ENCODE results near the gene LAG3.

Gene LAG3

DNA sequence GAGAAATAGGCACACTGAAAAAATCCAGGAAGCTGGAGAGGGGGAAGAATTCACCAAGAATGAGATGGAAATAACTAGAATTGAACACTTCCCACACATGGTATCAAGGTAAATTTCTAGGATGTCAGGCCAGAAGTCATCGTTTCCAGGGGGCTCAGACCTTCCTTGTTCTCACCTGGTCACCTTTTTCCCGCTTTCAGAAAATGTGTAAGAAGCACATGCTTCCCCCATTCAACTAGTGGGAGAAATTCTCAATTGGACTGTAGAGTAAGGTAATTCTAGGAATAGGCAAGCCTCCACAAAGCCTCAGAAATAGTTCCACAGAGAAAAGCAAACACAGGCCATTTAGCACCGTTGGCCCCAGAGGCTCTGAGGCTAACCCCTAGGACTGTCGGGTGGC is 8.9 kb upstream of the LAG3 start:
- Histone ChIP-seq H3K4me3 (ENCODE audit: low read length) (no peak overlapping the region), H3K27me3 (ENCODE audit: insufficient read depth, low read length) (no peaks in the 10 kb centered on the region), H2AFZ (ENCODE audit: low read depth, low read length) (no peak overlapping the region), H3K36me3 (ENCODE audit: insufficient read depth, low read length) (no peaks in the 10 kb centered on the region), H3K4me1 (ENCODE audit: insufficient read depth, low read length) (peaks cover 29% of the 10 kb centered on the region), H3K9me3 (ENCODE audit: low read length) (no peaks in the 10 kb centered on the region)

DNA sequence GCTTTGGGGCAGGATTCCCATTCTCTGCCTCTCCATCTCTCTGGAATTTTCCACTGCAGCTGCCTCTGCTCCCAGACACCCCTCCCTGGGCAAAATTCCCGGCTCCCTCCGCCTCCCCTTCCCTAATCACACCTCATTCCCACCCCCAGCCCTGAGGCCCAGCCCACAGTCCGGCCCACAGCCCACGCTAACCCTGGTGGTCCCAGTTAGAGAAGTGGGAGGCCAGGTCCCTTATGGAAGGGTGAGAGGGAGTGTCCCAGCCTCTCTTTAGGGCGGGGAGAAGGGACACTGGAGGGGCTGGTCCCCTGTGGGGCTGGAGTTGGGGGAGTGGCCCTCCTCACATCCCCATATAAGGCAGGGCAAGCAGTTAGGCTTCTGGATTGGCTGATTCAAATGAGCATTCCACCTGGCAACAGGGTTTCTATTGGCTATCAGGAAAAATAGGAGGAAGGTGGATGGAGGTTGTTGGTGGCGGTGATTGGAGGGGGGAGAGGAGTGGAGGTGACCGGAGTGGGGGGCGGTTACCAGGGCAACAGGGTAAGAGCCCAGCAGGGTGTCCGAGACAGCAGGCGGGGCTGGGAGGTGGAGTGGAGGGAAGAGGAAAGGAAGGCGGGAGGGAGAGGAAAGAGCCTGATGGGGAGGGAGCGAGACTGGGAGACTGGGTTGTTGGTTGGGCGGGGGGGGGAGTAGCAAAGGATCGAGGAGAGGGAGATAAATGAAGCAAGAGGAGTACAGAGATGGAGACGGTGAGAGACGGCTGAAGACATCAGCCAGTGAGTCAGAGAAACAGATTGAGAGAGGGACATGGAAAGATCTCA is 8.1 kb upstream of the LAG3 start:
- H3K9me3 ChIP-seq (ENCODE audit: low read length) = no peaks in the 10 kb centered on the region
- peaks cover 35% of the 10 kb centered on the region for H3K4me1 ChIP-seq (ENCODE audit: insufficient read depth, low read length)
- peaks cover 1% of the 10 kb centered on the region for H3K36me3 ChIP-seq (ENCODE audit: insufficient read depth, low read length)
- no peak overlapping the region for H2AFZ ChIP-seq (ENCODE audit: low read depth, low read length)
- peak overlapping the region; percentile 61 for H3K4me3 ChIP-seq (ENCODE audit: low read length)
- H3K27me3 ChIP-seq (ENCODE audit: insufficient read depth, low read length) = no peaks in the 10 kb centered on the region

DNA sequence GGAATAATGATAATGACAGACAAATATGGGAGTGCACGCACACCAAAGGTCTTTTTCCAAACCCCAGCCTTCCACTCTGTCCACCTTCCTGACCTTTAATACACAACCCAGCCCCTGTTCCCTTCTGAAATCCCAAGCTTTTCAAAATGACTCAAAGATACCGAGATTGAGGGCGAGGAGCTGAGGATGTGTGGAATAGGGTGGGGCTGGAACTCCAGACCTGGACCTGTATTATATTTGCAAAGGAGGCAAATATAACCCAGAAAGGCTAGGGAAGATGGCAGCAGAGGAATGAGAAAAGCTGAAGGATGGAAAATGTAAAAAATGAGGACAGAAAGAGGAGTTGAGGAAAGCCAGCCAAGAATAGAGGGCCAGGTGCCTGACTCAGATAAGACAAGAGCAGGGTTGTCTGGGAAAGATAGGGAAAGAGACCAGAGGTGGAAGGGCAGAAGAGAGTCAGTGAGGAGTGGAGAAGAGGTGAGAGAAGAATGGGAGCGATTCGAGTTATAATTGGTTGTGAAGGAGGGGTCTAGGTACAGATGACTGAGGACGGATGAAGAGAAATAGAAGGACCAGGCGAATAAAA is 7.2 kb upstream of the LAG3 start:
- Histone ChIP-seq H2AFZ (ENCODE audit: low read depth, low read length) (no peak overlapping the region), H3K4me3 (ENCODE audit: low read length) (peak overlapping the region; percentile 61), H3K4me1 (ENCODE audit: insufficient read depth, low read length) (peaks cover 44% of the 10 kb centered on the region), H3K9me3 (ENCODE audit: low read length) (no peaks in the 10 kb centered on the region), H3K36me3 (ENCODE audit: insufficient read depth, low read length) (peaks cover 10% of the 10 kb centered on the region), H3K27me3 (ENCODE audit: insufficient read depth, low read length) (no peaks in the 10 kb centered on the region)

DNA sequence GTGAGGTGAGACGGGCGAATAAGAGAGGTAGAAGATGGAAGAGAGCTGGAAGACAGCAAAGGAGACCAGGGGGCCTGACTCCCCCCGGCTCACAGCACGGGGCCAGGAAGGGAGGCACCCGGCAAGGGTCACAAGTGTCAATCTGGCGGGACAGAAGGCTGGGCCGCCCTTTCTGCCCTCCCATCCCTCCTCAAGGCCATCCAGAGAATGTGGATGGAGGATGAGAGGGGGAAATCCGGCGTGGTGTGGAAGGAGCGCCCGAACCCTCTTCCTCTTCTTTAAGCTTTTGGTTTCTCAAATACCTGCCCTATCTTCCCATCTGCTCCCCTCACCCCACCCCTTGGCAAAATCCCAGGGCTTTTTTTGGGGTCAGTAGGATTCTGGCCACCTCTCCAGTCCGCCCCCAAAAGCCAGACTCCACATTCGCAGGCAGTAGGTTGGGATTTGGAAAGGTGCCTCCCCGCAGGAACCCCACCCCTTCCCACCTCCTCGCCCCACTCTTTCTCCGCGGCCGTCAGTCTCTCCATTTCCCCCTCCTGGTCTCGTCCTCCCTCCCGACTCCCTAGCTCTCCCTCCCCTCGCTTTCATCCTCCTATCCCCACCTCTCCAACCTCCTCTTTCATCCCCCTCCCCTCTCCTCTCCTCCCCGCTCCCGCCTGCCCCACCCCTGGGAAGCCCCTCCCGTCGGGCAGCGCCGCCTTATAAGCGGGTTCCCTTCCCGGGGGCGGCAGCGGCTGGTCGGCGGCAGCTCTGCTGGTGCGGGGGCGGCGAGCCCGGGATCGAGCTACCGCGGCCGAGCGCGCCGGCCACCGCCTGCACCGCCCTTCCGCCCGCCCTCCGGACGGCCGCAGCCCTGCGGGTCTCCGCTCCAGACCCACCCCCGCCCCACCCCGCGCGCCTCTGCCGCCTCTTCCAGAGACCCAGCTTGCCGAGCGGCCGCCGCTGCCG is 6.4 kb upstream of the LAG3 start, which contains the start of gene PTMS:
Gene PTMS, plus strand, starts transcription at position 730 of the 948 bp plus-strand sequence. CDS start 343 bp downstream, outside the sequence.
- Histone ChIP-seq H2AFZ (ENCODE audit: low read depth, low read length) (no peak within 1 kb of the TSS), H3K9me3 (ENCODE audit: low read length) (no peaks in the 10 kb centered on the region), H3K4me3 (ENCODE audit: low read length) (peak within 1 kb of the TSS; percentile 61), H3K4me1 (ENCODE audit: insufficient read depth, low read length) (peaks cover 52% of the 10 kb centered on the region), H3K27me3 (ENCODE audit: insufficient read depth, low read length) (no peaks in the 10 kb centered on the region), H3K36me3 (ENCODE audit: insufficient read depth, low read length) (peaks cover 16% of the 10 kb centered on the region)

DNA sequence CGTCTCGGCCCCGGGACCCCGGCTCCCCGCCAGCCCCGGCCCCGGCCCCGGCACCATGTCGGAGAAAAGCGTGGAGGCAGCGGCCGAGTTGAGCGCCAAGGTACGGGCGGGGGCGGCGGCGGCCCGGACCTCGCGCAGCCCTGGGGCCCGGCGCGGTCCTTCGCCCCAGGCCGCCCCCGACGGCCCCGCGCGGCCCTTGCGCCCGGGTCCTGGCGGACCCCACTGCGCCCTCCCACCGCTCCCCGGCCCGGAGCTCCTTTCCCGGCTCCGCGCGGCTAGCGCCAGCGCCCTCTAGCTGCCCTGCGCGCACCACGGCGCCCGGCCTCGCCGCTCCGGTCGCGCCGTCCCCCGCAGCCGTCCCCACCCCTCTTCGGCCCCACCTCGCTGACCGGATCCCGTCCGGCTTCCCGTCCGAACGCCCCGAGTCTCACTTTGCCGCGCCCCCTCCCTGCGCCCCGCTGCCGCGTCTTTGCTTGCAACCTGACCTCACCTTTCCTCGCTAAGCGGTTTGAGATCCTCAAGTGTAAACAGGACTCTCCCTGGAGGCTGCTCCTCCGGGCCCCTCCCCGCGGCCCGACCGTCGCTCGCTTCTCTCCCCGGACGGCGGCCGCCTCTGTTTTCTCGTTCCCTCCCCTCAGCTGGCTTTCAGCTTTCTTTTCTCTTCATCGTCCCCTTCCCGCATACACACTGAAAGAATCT is 5.5 kb upstream of the LAG3 start:
- no peaks in the 10 kb centered on the region for H3K27me3 ChIP-seq (ENCODE audit: insufficient read depth, low read length)
- H3K4me3 ChIP-seq (ENCODE audit: low read length) = peak overlapping the region; percentile 61
- H2AFZ ChIP-seq (ENCODE audit: low read depth, low read length) = no peak overlapping the region
- peaks cover 25% of the 10 kb centered on the region for H3K36me3 ChIP-seq (ENCODE audit: insufficient read depth, low read length)
- H3K4me1 ChIP-seq (ENCODE audit: insufficient read depth, low read length) = peaks cover 57% of the 10 kb centered on the region
- H3K9me3 ChIP-seq (ENCODE audit: low read length) = no peaks in the 10 kb centered on the region

DNA sequence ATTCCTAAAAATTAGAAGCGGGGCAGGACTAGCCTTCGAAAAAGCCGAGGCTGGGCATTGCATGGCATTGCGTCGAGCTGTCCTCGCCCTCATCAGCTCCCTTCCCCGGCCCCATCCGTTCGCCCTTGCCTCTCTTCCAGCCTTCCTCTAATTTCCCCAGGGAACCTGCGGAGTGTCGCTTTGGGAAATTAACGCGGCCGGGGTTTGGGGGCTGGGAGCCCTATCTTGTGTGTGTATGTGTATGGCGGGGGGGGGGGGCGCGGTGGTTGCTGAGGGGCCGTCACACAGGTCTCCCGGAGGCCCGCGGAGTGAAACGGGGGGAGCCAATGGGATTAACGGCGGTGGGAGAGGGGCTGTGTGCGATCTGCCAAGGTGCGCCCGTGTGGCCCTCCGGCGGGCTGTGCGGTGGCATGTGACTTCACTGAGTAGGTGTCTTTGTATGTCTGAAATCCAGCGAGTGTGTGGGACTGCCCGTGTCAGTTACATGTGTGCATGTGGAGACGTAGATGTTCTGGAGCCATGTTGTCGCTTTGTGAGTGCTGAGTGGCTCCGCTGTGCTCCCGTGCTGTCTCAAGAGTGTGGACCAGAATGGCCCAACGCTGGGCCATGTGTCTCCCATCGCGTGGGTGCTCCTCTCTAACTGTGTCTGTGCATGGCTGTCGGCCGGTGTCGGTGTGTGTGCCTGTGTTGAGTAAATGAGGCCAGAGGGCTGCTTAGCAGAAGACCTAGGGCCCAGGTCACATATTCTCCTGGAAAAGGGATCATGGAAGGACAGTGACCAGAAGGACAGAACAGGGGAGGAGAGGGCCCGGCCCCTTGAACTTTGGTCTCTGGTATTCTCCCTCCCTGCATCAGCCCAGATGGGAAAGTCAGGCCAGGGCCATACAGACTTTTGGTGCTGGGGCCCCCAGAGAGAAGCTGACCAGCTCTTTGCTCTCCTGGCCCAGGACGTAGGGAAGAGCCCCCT is 4.7 kb upstream of the LAG3 start:
- Histone ChIP-seq H3K4me3 (ENCODE audit: low read length) (peak overlapping the region; percentile 61), H2AFZ (ENCODE audit: low read depth, low read length) (no peak overlapping the region), H3K27me3 (ENCODE audit: insufficient read depth, low read length) (no peaks in the 10 kb centered on the region), H3K9me3 (ENCODE audit: low read length) (no peaks in the 10 kb centered on the region), H3K4me1 (ENCODE audit: insufficient read depth, low read length) (peaks cover 57% of the 10 kb centered on the region), H3K36me3 (ENCODE audit: insufficient read depth, low read length) (peaks cover 26% of the 10 kb centered on the region)

DNA sequence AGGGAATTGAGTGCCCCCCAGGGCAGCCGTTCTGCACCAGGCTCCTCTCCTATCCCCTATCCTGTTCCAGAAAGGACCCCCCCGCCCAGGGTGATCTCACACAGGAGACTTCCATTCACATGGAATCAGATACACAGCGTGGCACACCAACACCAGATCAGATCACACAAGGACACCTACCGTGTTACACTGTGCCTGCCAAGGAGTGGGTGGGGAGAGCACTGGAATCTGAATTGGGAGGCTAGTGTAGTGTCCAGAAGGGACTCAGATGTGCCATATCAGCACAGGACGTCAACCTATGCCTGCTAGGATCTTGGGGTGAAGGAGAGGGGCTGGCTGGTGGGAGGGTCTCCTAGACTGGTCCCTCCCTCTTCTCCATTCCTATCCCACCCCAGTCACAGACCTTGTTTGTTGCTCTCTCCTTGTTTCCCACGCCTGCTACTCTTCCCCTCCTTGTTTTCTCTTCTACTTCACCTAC is 3.8 kb upstream of the LAG3 start:
- H3K36me3 ChIP-seq (ENCODE audit: insufficient read depth, low read length) = peaks cover 26% of the 10 kb centered on the region
- H3K4me1 ChIP-seq (ENCODE audit: insufficient read depth, low read length) = peaks cover 54% of the 10 kb centered on the region

DNA sequence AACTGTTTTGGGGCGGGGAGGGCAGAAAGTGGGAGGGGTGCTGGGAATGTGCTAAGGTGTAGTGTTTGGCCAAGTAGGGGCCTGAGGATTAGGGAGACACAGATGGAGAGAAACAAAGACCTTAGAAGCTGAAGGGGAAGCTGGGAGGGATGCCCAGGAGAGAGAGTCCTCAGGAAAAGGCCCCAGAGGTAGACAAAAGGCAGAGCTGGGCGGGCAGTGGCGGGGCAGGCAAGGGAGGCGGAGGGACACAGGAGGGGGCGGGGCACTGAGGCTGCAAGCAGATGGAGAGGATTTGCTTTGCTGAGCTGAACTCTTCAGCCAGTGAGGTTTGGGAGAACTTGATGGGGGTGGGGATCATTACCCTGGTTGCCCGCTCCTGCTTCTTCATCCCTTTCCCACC is 3.3 kb upstream of the LAG3 start:
- H2AFZ ChIP-seq (ENCODE audit: low read depth, low read length) = no peak overlapping the region
- H3K27me3 ChIP-seq (ENCODE audit: insufficient read depth, low read length) = no peaks in the 10 kb centered on the region
- H3K9me3 ChIP-seq (ENCODE audit: low read length) = no peaks in the 10 kb centered on the region
- peak overlapping the region; percentile 61 for H3K4me3 ChIP-seq (ENCODE audit: low read length)
- H3K4me1 ChIP-seq (ENCODE audit: insufficient read depth, low read length) = peaks cover 49% of the 10 kb centered on the region
- peaks cover 26% of the 10 kb centered on the region for H3K36me3 ChIP-seq (ENCODE audit: insufficient read depth, low read length)

More for the DNA sequence above, 3.8 kb upstream of the LAG3 start:
- no peaks in the 10 kb centered on the region for H3K9me3 ChIP-seq (ENCODE audit: low read length)
- H3K27me3 ChIP-seq (ENCODE audit: insufficient read depth, low read length) = no peaks in the 10 kb centered on the region
- no peak overlapping the region for H2AFZ ChIP-seq (ENCODE audit: low read depth, low read length)
- H3K4me3 ChIP-seq (ENCODE audit: low read length) = peak overlapping the region; percentile 61

DNA sequence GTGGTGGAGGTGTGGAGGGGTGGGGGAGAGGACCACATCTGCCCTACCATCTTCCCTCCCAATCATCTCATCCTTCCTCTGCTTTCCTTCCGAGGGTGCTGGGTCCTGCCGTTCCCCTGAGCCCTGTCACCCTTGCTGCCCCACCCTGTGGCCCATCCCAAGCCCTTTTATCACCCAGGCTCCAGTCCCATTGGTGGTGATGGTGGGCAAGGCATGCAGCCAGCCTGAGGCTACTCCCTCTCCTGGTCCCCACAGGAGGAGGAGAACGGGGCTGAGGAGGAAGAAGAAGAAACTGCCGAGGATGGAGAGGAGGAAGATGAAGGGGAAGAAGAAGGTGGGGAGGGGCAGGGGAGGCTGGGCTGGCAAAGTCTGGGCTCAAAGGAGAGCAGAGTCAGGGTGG is 2.7 kb upstream of the LAG3 start:
- H3K4me3 ChIP-seq (ENCODE audit: low read length) = peak overlapping the region; percentile 61
- no peak overlapping the region for H2AFZ ChIP-seq (ENCODE audit: low read depth, low read length)
- no peaks in the 10 kb centered on the region for H3K9me3 ChIP-seq (ENCODE audit: low read length)
- no peaks in the 10 kb centered on the region for H3K27me3 ChIP-seq (ENCODE audit: insufficient read depth, low read length)
- H3K4me1 ChIP-seq (ENCODE audit: insufficient read depth, low read length) = peaks cover 45% of the 10 kb centered on the region
- peaks cover 27% of the 10 kb centered on the region for H3K36me3 ChIP-seq (ENCODE audit: insufficient read depth, low read length)

DNA sequence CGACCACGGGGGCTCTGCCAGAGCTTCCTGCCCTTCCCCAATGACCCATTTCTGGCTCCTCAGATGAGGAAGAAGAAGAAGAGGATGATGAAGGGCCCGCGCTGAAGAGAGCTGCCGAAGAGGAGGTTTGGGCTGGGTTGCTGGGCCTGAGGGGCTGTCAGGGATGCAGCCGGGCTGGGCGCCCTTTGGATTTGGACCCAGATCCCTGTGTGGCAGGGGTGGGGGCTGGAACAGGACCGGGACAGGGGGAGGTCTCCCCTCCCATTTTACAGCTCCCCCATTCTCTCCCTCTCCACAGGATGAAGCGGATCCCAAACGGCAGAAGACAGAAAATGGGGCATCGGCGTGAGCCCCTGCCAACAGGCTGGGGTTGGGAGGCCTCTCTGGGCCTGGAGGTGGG is 2.2 kb upstream of the LAG3 start:
- peaks cover 31% of the 10 kb centered on the region for H3K36me3 ChIP-seq (ENCODE audit: insufficient read depth, low read length)
- no peaks in the 10 kb centered on the region for H3K27me3 ChIP-seq (ENCODE audit: insufficient read depth, low read length)
- no peak overlapping the region for H2AFZ ChIP-seq (ENCODE audit: low read depth, low read length)
- H3K4me3 ChIP-seq (ENCODE audit: low read length) = no peak overlapping the region
- H3K4me1 ChIP-seq (ENCODE audit: insufficient read depth, low read length) = peaks cover 41% of the 10 kb centered on the region
- H3K9me3 ChIP-seq (ENCODE audit: low read length) = no peaks in the 10 kb centered on the region

DNA sequence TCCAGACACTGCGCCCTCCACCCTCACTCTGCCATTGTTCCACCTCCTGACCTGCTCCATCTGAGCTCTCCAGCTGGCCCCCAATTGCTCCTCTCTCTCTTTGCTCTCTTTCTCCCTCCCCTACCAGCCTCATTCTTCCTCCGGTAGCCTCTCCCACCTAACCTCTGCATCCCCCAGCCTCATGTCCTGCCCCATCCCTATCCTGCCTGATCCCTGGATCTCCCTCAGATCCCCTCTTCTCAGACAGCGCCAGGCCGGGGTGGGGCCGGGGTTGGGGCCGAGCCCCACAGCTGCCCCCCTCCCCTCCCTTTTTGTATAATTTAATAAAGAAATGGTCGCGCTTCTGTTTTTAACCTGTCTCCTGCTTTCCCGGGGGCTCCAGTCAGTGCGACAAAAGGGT is 1.7 kb upstream of the LAG3 start:
- Histone ChIP-seq H3K4me1 (ENCODE audit: insufficient read depth, low read length) (peaks cover 36% of the 10 kb centered on the region), H3K4me3 (ENCODE audit: low read length) (no peak overlapping the region), H3K27me3 (ENCODE audit: insufficient read depth, low read length) (no peaks in the 10 kb centered on the region), H3K36me3 (ENCODE audit: insufficient read depth, low read length) (peaks cover 36% of the 10 kb centered on the region), H2AFZ (ENCODE audit: low read depth, low read length) (no peak overlapping the region), H3K9me3 (ENCODE audit: low read length) (no peaks in the 10 kb centered on the region)
